Fibroblast of lung (primary cell): ENCODE measurements around the gene WWTR1.

ENCODE experiments used
- EZH2 ChIP-seq: IDR thresholded peaks from 2 replicates; pipeline ENCODE4 v1.5.1; 2012; ENCODE audit warnings: low read length, control low read depth, mild to moderate bottlenecking; ENCODE audit errors: missing control alignments
- TF ChIP-seq, protein P1 (sequence below), 2 donors: IDR thresholded peaks in 1 of 2; conservative IDR thresholded peaks in 1 of 2; 1 replicate in 1 of 2; 2 replicates in 1 of 2; pipeline ENCODE4 v1.5.1; 2011 to 2012; ENCODE audit warnings: low read length in 2 of 2, control low read depth in 1 of 2, inconsistent platforms in 1 of 2, low read depth in 1 of 2, mild to moderate bottlenecking in 1 of 2

DNA sequence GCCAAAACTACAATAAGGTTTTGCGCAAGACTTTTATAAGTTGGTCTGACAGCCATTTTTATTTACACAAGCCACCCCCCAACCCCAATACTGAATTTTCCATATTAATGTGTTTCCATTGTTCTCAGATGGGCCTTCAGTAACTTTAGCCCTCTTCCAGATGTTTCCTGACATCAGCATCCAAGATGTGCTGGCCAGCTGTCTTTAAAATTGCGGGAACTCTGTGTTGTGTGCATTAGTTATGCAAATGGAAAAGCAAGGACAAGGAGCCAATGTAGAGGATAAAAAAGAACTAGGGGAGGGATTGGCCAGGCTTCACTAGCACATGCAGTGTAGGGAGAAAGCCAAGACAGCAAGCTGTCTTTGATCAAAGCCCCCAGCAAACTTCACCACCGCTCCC lies 49.1 kb upstream of the WWTR1 start:
- TF ChIP-seq, protein P1, sequence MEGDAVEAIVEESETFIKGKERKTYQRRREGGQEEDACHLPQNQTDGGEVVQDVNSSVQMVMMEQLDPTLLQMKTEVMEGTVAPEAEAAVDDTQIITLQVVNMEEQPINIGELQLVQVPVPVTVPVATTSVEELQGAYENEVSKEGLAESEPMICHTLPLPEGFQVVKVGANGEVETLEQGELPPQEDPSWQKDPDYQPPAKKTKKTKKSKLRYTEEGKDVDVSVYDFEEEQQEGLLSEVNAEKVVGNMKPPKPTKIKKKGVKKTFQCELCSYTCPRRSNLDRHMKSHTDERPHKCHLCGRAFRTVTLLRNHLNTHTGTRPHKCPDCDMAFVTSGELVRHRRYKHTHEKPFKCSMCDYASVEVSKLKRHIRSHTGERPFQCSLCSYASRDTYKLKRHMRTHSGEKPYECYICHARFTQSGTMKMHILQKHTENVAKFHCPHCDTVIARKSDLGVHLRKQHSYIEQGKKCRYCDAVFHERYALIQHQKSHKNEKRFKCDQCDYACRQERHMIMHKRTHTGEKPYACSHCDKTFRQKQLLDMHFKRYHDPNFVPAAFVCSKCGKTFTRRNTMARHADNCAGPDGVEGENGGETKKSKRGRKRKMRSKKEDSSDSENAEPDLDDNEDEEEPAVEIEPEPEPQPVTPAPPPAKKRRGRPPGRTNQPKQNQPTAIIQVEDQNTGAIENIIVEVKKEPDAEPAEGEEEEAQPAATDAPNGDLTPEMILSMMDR (conservative IDR thresholded peaks at IDR 0.05 in 1 of 2, IDR thresholded peaks at IDR 0.05 in 1 of 2; ENCODE audit: low read depth in 1 of 2, low read length in 2 of 2), result no peak
- TF ChIP-seq EZH2, result no peak
